Keratinocyte (primary cell): ENCODE data around the gene SLC1A4. TPM values are rescaled to one million over a fixed set of nuclear protein-coding genes. Genes with fewer than 3 reads are reported as not detected.
"Not testable (repeated sequence)": the region's sequence is repeated elsewhere in the genome, so short reads cannot be mapped to it uniquely, and the experiment has no call there.

Experiments
- DNase-seq: peaks from one replicate; pipeline ENCODE4 v3.0.0-alpha.2; 2011; ENCODE audit warnings: low read depth, missing footprints, low spot score
- FAIRE-seq: peaks from 2 replicates; lab custom pipeline; 2011; peaks lifted over from hg19 to GRCh38; lab: Jason Lieb, UNC
- H2AFZ ChIP-seq: 2 replicates; pipeline ENCODE4 v1.6.0; 2012; ENCODE audit warnings: low read length, control low read depth, inconsistent platforms; ENCODE audit not compliant: control insufficient read depth
- H3K27ac ChIP-seq: 2 replicates; pipeline ENCODE4 v1.5.1; 2011; ENCODE audit warnings: low read length; ENCODE audit not compliant: control insufficient read depth, insufficient read depth
- H3K27me3 ChIP-seq: 3 replicates; pipeline ENCODE4 v1.6.0; 2011; ENCODE audit warnings: low read length; ENCODE audit not compliant: control insufficient read depth, insufficient read depth; ENCODE audit errors: extremely low read depth
- H3K36me3 ChIP-seq, 2 experiments: 2 replicates in 1 of 2; 3 replicates in 1 of 2; pipeline ENCODE4 v1.5.1; 2011; ENCODE audit warnings: low read length in 2 of 2, mild to moderate bottlenecking in 1 of 2; ENCODE audit not compliant: control insufficient read depth in 2 of 2, insufficient read depth in 2 of 2; ENCODE audit errors: extremely low read depth in 1 of 2
- H3K4me1 ChIP-seq: 3 replicates; pipeline ENCODE4 v1.5.1; 2011; ENCODE audit warnings: low read length; ENCODE audit not compliant: control insufficient read depth, insufficient read depth; ENCODE audit errors: extremely low read depth
- H3K4me2 ChIP-seq: 3 replicates; pipeline ENCODE4 v1.6.0; 2011; ENCODE audit warnings: low read depth, low read length; ENCODE audit not compliant: control insufficient read depth, insufficient read depth; ENCODE audit errors: extremely low read depth
- H3K4me3 ChIP-seq, 3 experiments: fragments of 200-600 bp in 1 of 3; sonication (generic) in 1 of 3; 2 replicates in 2 of 3; 3 replicates in 1 of 3; pipeline ENCODE4 v1.5.1; 2011 to 2016; ENCODE audit warnings: low read length in 3 of 3, mild to moderate bottlenecking in 3 of 3, control low read depth in 2 of 3, inconsistent platforms in 1 of 3, low read depth in 1 of 3, mixed read lengths in 1 of 3, mixed run types in 1 of 3, moderate library complexity in 1 of 3; ENCODE audit not compliant: control insufficient read depth in 2 of 3, insufficient read depth in 2 of 3; ENCODE audit errors: extremely low read depth in 1 of 3
- H3K79me2 ChIP-seq: 2 replicates; pipeline ENCODE4 v1.6.0; 2012; ENCODE audit warnings: low read length; ENCODE audit not compliant: control insufficient read depth, insufficient read depth
- H3K9ac ChIP-seq: 3 replicates; pipeline ENCODE4 v1.6.0; 2011; ENCODE audit warnings: low read length; ENCODE audit not compliant: control insufficient read depth, insufficient read depth; ENCODE audit errors: extremely low read depth
- H3K9me1 ChIP-seq: 3 replicates; pipeline ENCODE4 v1.6.0; 2011; ENCODE audit warnings: low read length; ENCODE audit not compliant: control insufficient read depth, insufficient read depth; ENCODE audit errors: extremely low read depth
- H3K9me3 ChIP-seq: 2 replicates; pipeline ENCODE4 v1.5.1; 2012; ENCODE audit warnings: low read depth, low read length; ENCODE audit not compliant: control insufficient read depth
- H4K20me1 ChIP-seq: 3 replicates; pipeline ENCODE4 v1.6.0; 2011; ENCODE audit warnings: low read length; ENCODE audit not compliant: control insufficient read depth, insufficient read depth; ENCODE audit errors: extremely low read depth
- CTCF ChIP-seq, 3 experiments: IDR thresholded peaks in 1 of 3; conservative IDR thresholded peaks in 1 of 3; optimal IDR thresholded peaks in 1 of 3; 2 replicates in 2 of 3; 3 replicates in 1 of 3; pipeline versions ENCODE3 to v1.5.1; 2011; ENCODE audit warnings: low read length in 3 of 3, mild to moderate bottlenecking in 3 of 3, moderate library complexity in 2 of 3, control low read depth in 1 of 3, inconsistent platforms in 1 of 3; ENCODE audit not compliant: insufficient read depth in 2 of 3; ENCODE audit errors: extremely low read depth in 1 of 3
- EZH2 ChIP-seq: IDR thresholded peaks from one replicate; pipeline ENCODE4 v1.6.1; 2012; ENCODE audit warnings: inconsistent platforms, mild to moderate bottlenecking, low read length, moderate library complexity
- dilution Hi-C: fragments of 300-500 bp; cut with MboI; formaldehyde crosslinking; loops from one replicate; pipeline ENCODE4 v1.7.0; 2020; ENCODE audit warnings: low sequenced_read_pairs; ENCODE audit not compliant: extremely low pct_ligation_motif_present
- polyA plus RNA-seq, 5 experiments: library from polyadenylated mRNA; depleted of rRNA in 3 of 5; stranded (reverse) in 3 of 5; stranded (forward) in 1 of 5; unstranded in 1 of 5; fragments of >200 nt; gene quantifications; 1 replicate in 1 of 5; 2 replicates in 3 of 5; 3 replicates in 1 of 5; pipeline versions ENCODE4 v1.2.1 to v1.2.3, GENCODE V29; 2011 to 2012; ENCODE audit warnings: missing spikeins in 2 of 5, low read depth in 1 of 5, low replicate concordance in 1 of 5

The SLC1A4 gene
- polyA plus RNA-seq, 1 donor (not counting 4 experiments of a cell fraction or from before 2014, with no cell fraction given), result 8.2 TPM

GRCh38 chr2:65019010-65019409 is 29.8 kb downstream of the SLC1A4 start:
- no peaks in the 10 kb centered on the region for H3K27me3 ChIP-seq
- no peaks in the 10 kb centered on the region for H3K9me3 ChIP-seq
- dilution Hi-C loops, result no loop called here
- FAIRE-seq (no peak), DNase-seq (no peak)
- peaks cover 5 to 27% of the 10 kb centered on the region in 2 experiments for H3K36me3 ChIP-seq
- no peak overlapping the region for H3K27ac ChIP-seq
- no peaks in the 10 kb centered on the region for H3K9me1 ChIP-seq
- no peak overlapping the region for H3K4me3 ChIP-seq
- no peaks in the 10 kb centered on the region for H4K20me1 ChIP-seq
- H3K9ac ChIP-seq, result no peak overlapping the region
- TF ChIP-seq EZH2 (no peak), CTCF (optimal IDR thresholded peaks at IDR 0.05 in 1 of 3, IDR thresholded peaks at IDR 0.05 in 1 of 3, conservative IDR thresholded peaks at IDR 0.05 in 1 of 3; ENCODE audit: extremely low read depth in 1 of 3, insufficient read depth in 2 of 3, low read length in 3 of 3) (no peak)
- no peak overlapping the region for H3K4me2 ChIP-seq
- no peaks in the 10 kb centered on the region for H3K79me2 ChIP-seq
- peaks cover 12% of the 10 kb centered on the region for H3K4me1 ChIP-seq
- no peak overlapping the region for H2AFZ ChIP-seq

- TF ChIP-seq CTCF (optimal IDR thresholded peaks at IDR 0.05 in 1 of 3, IDR thresholded peaks at IDR 0.05 in 1 of 3, conservative IDR thresholded peaks at IDR 0.05 in 1 of 3; ENCODE audit: extremely low read depth in 1 of 3, insufficient read depth in 2 of 3, low read length in 3 of 3) (no peak), EZH2 (no peak)
- no peak overlapping the region for H3K4me3 ChIP-seq
- no peak overlapping the region for H2AFZ ChIP-seq
- DNase-seq (no peak), FAIRE-seq (no peak)
- no peaks in the 10 kb centered on the region for H3K27me3 ChIP-seq
- H3K9ac ChIP-seq, result no peak overlapping the region
- no peaks in the 10 kb centered on the region for H4K20me1 ChIP-seq
- H3K4me2 ChIP-seq, result no peak overlapping the region
- dilution Hi-C loops, result no loop called here
- H3K9me3 ChIP-seq, result no peaks in the 10 kb centered on the region
- H3K27ac ChIP-seq, result no peak overlapping the region
- peaks cover 19% of the 10 kb centered on the region for H3K4me1 ChIP-seq
- no peaks in the 10 kb centered on the region for H3K79me2 ChIP-seq
- H3K9me1 ChIP-seq, result no peaks in the 10 kb centered on the region
- H3K36me3 ChIP-seq, result peaks cover 5 to 27% of the 10 kb centered on the region in 2 experiments
Measured at GRCh38 chr2:65019675-65020195, 30.5 kb downstream of the SLC1A4 start.

GRCh38 chr2:65020251-65020650 is 31.1 kb downstream of the SLC1A4 start:
- H3K27me3 ChIP-seq, dilution Hi-C loops, DNase-seq, H3K27ac ChIP-seq, H3K9me3 ChIP-seq, FAIRE-seq, H3K4me3 ChIP-seq, H3K9me1 ChIP-seq, H3K9ac ChIP-seq, H3K79me2 ChIP-seq, H4K20me1 ChIP-seq, H3K4me2 ChIP-seq, H2AFZ ChIP-seq: not testable (repeated sequence)
- Histone ChIP-seq H3K4me1 (peaks cover 22% of the 10 kb centered on the region), H3K36me3 (peaks cover 5 to 27% of the 10 kb centered on the region in 2 experiments)
